Measurements from ENCODE around the gene LRMDA. TPM values are rescaled to one million over a fixed set of nuclear protein-coding genes. Genes with fewer than 3 reads are reported as not detected.
A peak's percentile ranks its signal among the peaks of the same experiment; 100 is the strongest.

LRMDA gene
- total and polyA plus RNA-seq, 2 donors from 2014 or later, result 23.2 to 48.6 TPM

- intact Hi-C loops (cut with DNase I), result no loop called here
- DNase-seq, result no peak
- TF ChIP-seq, protein P1, sequence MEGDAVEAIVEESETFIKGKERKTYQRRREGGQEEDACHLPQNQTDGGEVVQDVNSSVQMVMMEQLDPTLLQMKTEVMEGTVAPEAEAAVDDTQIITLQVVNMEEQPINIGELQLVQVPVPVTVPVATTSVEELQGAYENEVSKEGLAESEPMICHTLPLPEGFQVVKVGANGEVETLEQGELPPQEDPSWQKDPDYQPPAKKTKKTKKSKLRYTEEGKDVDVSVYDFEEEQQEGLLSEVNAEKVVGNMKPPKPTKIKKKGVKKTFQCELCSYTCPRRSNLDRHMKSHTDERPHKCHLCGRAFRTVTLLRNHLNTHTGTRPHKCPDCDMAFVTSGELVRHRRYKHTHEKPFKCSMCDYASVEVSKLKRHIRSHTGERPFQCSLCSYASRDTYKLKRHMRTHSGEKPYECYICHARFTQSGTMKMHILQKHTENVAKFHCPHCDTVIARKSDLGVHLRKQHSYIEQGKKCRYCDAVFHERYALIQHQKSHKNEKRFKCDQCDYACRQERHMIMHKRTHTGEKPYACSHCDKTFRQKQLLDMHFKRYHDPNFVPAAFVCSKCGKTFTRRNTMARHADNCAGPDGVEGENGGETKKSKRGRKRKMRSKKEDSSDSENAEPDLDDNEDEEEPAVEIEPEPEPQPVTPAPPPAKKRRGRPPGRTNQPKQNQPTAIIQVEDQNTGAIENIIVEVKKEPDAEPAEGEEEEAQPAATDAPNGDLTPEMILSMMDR (IDR thresholded peaks at IDR 0.05; ENCODE audit: borderline replicate concordance, extremely low read depth, insufficient read depth), result no peak
- H3K27me3 ChIP-seq (ENCODE audit: control insufficient read depth, insufficient read depth, low read length), result no peaks in the 10 kb centered on the region
- no peak overlapping the region for H3K27ac ChIP-seq (ENCODE audit: low read depth in 2 of 2, low read length in 2 of 2)
- H3K9ac ChIP-seq (ENCODE audit: low read length in 3 of 3), result no peak overlapping the region
- FAIRE-seq, result no peak
- no peaks in the 10 kb centered on the region for H3K36me3 ChIP-seq (ENCODE audit: control insufficient read depth in 2 of 3, insufficient read depth in 3 of 3, low read length in 3 of 3)
- no peaks in the 10 kb centered on the region for H3K9me3 ChIP-seq (ENCODE audit: control insufficient read depth in 2 of 3, insufficient read depth in 1 of 3, low read length in 3 of 3)
- H3K4me3 ChIP-seq (ENCODE audit: low read length in 3 of 3), result no peak overlapping the region
- peaks cover 3 to 9% (median 4%) of the 10 kb centered on the region in 3 donors for H3K4me1 ChIP-seq (ENCODE audit: control insufficient read depth in 2 of 3, insufficient read depth in 2 of 3, low read depth in 1 of 3, low read length in 3 of 3)
Observed at GRCh38 chr10:75511011-75511410, 79.6 kb downstream of the LRMDA start.

GRCh38 chr10:75512203-75512933 is 80.9 kb downstream of the LRMDA start:
- Histone ChIP-seq H3K27ac (ENCODE audit: low read depth in 2 of 2, low read length in 2 of 2) (no peak overlapping the region), H3K9ac (ENCODE audit: low read length in 3 of 3) (no peak overlapping the region), H3K36me3 (ENCODE audit: control insufficient read depth in 2 of 3, insufficient read depth in 3 of 3, low read length in 3 of 3) (no peaks in the 10 kb centered on the region), H3K4me3 (ENCODE audit: low read length in 3 of 3) (no peak overlapping the region), H3K9me3 (ENCODE audit: control insufficient read depth in 2 of 3, insufficient read depth in 1 of 3, low read length in 3 of 3) (no peaks in the 10 kb centered on the region), H3K4me1 (ENCODE audit: control insufficient read depth in 2 of 3, insufficient read depth in 2 of 3, low read depth in 1 of 3, low read length in 3 of 3) (peaks cover 2 to 9% (median 4%) of the 10 kb centered on the region in 3 donors), H3K27me3 (ENCODE audit: control insufficient read depth, insufficient read depth, low read length) (no peaks in the 10 kb centered on the region)
- FAIRE-seq, result no peak
- TF ChIP-seq, protein P1 (IDR thresholded peaks at IDR 0.05; ENCODE audit: borderline replicate concordance, extremely low read depth, insufficient read depth), result no peak
- intact Hi-C loops (cut with DNase I), result no loop called here
- DNase-seq, result peak in 4 of 5 donors; percentile 56 to 77 (median 70)

- peaks cover 1 to 9% (median 2%) of the 10 kb centered on the region in 3 donors for H3K4me1 ChIP-seq (ENCODE audit: control insufficient read depth in 2 of 3, insufficient read depth in 2 of 3, low read depth in 1 of 3, low read length in 3 of 3)
- H3K36me3 ChIP-seq (ENCODE audit: control insufficient read depth in 2 of 3, insufficient read depth in 3 of 3, low read length in 3 of 3), result no peaks in the 10 kb centered on the region
- H3K27me3 ChIP-seq (ENCODE audit: control insufficient read depth, insufficient read depth, low read length), result no peaks in the 10 kb centered on the region
- no peak overlapping the region for H3K4me3 ChIP-seq (ENCODE audit: low read length in 3 of 3)
- DNase-seq (no peak), FAIRE-seq (no peak)
- TF ChIP-seq, protein P1 (IDR thresholded peaks at IDR 0.05; ENCODE audit: borderline replicate concordance, extremely low read depth, insufficient read depth), result no peak
- intact Hi-C loops (cut with DNase I), result no loop called here
- no peak overlapping the region for H3K9ac ChIP-seq (ENCODE audit: low read length in 3 of 3)
- H3K9me3 ChIP-seq (ENCODE audit: control insufficient read depth in 2 of 3, insufficient read depth in 1 of 3, low read length in 3 of 3), result no peaks in the 10 kb centered on the region
- peak overlapping the region in 1 of 2 donors; percentile 5 for H3K27ac ChIP-seq (ENCODE audit: low read depth in 2 of 2, low read length in 2 of 2)
Observed at GRCh38 chr10:75513292-75513885, 82.0 kb downstream of the LRMDA start.
